Tibial nerve (tissue), 4 donors: ENCODE measurements around the gene MED26. TPM values are rescaled to one million over a fixed set of nuclear protein-coding genes. Genes with fewer than 3 reads are reported as not detected.

ENCODE experiments used
- DNase-seq, 2 donors: peaks; one replicate each; pipeline ENCODE4 v3.0.0-alpha.2; 2019; ENCODE audit warnings: low spot score in 2 of 2
- H3K27ac ChIP-seq, 4 donors: fragments of 200-600 bp; sonication (generic) in 3 of 4; one replicate each; pipeline ENCODE4 v1.5.1; 2017 to 2019; ENCODE audit warnings: mild to moderate bottlenecking in 1 of 4
- H3K27me3 ChIP-seq, 2 donors: fragments of 200-600 bp; sonication (generic) in 1 of 2; one replicate each; pipeline versions ENCODE4 v1.5.1 to v1.6.0; 2017 to 2019
- H3K36me3 ChIP-seq, 3 donors: fragments of 200-600 bp; sonication (generic); one replicate each; pipeline ENCODE4 v1.5.1; 2018 to 2019
- H3K4me1 ChIP-seq, 4 donors: fragments of 200-600 bp; sonication (generic) in 3 of 4; one replicate each; pipeline ENCODE4 v1.5.1; 2017 to 2019
- H3K4me3 ChIP-seq, 4 donors: fragments of 200-600 bp; sonication (generic) in 3 of 4; one replicate each; pipeline ENCODE4 v1.5.1; 2017 to 2019; ENCODE audit warnings: mild to moderate bottlenecking in 1 of 4, moderate library complexity in 1 of 4
- H3K9me3 ChIP-seq, 4 donors: fragments of 200-600 bp; sonication (generic) in 3 of 4; one replicate each; pipeline ENCODE4 v1.5.1; 2017 to 2019
- CTCF ChIP-seq, 5 experiments: fragments of 200-600 bp in 3 of 5; fragments of 450-650 bp in 2 of 5; sonication (generic) in 3 of 5; IDR thresholded peaks; one replicate each; pipeline ENCODE4 v1.5.1; 2016 to 2019; ENCODE audit warnings: antibody characterized with exemption in 5 of 5, mild to moderate bottlenecking in 3 of 5, moderate library complexity in 2 of 5
- EP300 ChIP-seq, 2 donors: sonication (generic); formaldehyde crosslinking; IDR thresholded peaks; one replicate each; pipeline ENCODE4 v1.6.1; 2017; ENCODE audit warnings: antibody characterized with exemption in 2 of 2, mild to moderate bottlenecking in 1 of 2
- POLR2A ChIP-seq, 2 donors: fragments of 450-650 bp; IDR thresholded peaks; one replicate each; pipeline ENCODE4 v1.6.1; 2017; ENCODE audit warnings: antibody characterized with exemption in 2 of 2, mild to moderate bottlenecking in 2 of 2, moderate library complexity in 2 of 2
- WGBS, 2 donors: methylation state at CpG; one replicate each; pipeline ENCODE4 v1.1.5; 2018; 5-methylcytosine and 5-hydroxymethylcytosine counted together
- total RNA-seq, 4 donors: library from RNA; depleted of rRNA; stranded (reverse); fragments of >200 nt; gene quantifications; one replicate each; pipeline ENCODE4 v1.1.0, GENCODE V29; 2016

Gene MED26
- total RNA-seq, 4 donors from 2014 or later, result 6.1 to 14.2 (median 11.7) TPM

- Histone ChIP-seq H3K27ac (peak overlapping the region in 3 of 4 donors; percentile 52 to 84 (median 64)), H3K4me3 (no peak overlapping the region), H3K9me3 (no peaks in the 10 kb centered on the region), H3K27me3 (no peaks in the 10 kb centered on the region), H3K36me3 (no peaks in the 10 kb centered on the region), H3K4me1 (peaks cover 0 to 95% (median 79%) of the 10 kb centered on the region in 4 donors)
- no peak for DNase-seq
- 72 to 81% methylated on average over 11 of the region's 11 CpGs for WGBS, 2 donors
- TF ChIP-seq EP300 (IDR thresholded peaks at IDR 0.05) (no peak), POLR2A (IDR thresholded peaks at IDR 0.05) (no peak), CTCF (IDR thresholded peaks at IDR 0.05) (no peak)
Measured at GRCh38 chr19:16585808-16586476, 42.1 kb downstream of the MED26 start.

GRCh38 chr19:16585094-16585801 lies 42.8 kb downstream of the MED26 start:
- Histone ChIP-seq H3K4me1 (peaks cover 0 to 97% (median 76%) of the 10 kb centered on the region in 4 donors), H3K4me3 (peak overlapping the region in 2 of 4 donors; percentile 16 to 28), H3K36me3 (no peaks in the 10 kb centered on the region), H3K9me3 (no peaks in the 10 kb centered on the region), H3K27ac (peak overlapping the region; percentile 50 to 84 (median 58)), H3K27me3 (no peaks in the 10 kb centered on the region)
- DNase-seq, result no peak
- no peak for TF ChIP-seq POLR2A (IDR thresholded peaks at IDR 0.05)
- no peak for TF ChIP-seq CTCF (IDR thresholded peaks at IDR 0.05)
- no peak for TF ChIP-seq EP300 (IDR thresholded peaks at IDR 0.05)
- WGBS, 2 donors, result 74 to 77% methylated on average over 13 of the region's 13 CpGs

- H3K4me1 ChIP-seq, result peaks cover 0 to 97% (median 68%) of the 10 kb centered on the region in 4 donors
- TF ChIP-seq EP300 (IDR thresholded peaks at IDR 0.05) (peak in 1 of 2 donors; percentile 61), POLR2A (IDR thresholded peaks at IDR 0.05) (peak in 1 of 2 donors; percentile 63), CTCF (IDR thresholded peaks at IDR 0.05) (no peak)
- 5 to 7% methylated on average over 15 of the region's 15 CpGs for WGBS, 2 donors
- H3K9me3 ChIP-seq, result no peaks in the 10 kb centered on the region
- H3K4me3 ChIP-seq, result peak overlapping the region in 2 of 4 donors; percentile 16 to 28
- H3K36me3 ChIP-seq, result no peaks in the 10 kb centered on the region
- peak; percentile 67 to 84 for DNase-seq
- no peaks in the 10 kb centered on the region for H3K27me3 ChIP-seq
- peak overlapping the region; percentile 50 to 84 (median 60) for H3K27ac ChIP-seq
Measured at GRCh38 chr19:16584248-16585093, 43.5 kb downstream of the MED26 start.

GRCh38 chr19:16582486-16583261 lies 45.3 kb downstream of the MED26 start:
- no peaks in the 10 kb centered on the region for H3K27me3 ChIP-seq
- peaks cover 0 to 80% (median 51%) of the 10 kb centered on the region in 4 donors for H3K4me1 ChIP-seq
- no peak for DNase-seq
- H3K27ac ChIP-seq, result peak overlapping the region in 1 of 4 donors; percentile 84
- peaks cover 0 to 16% (median 9%) of the 10 kb centered on the region in 3 donors for H3K36me3 ChIP-seq
- TF ChIP-seq EP300 (IDR thresholded peaks at IDR 0.05) (no peak), POLR2A (IDR thresholded peaks at IDR 0.05) (no peak), CTCF (IDR thresholded peaks at IDR 0.05) (no peak)
- WGBS, 2 donors, result 83 to 91% methylated on average over 7 to 10 of the region's 10 CpGs
- H3K4me3 ChIP-seq, result no peak overlapping the region
- no peaks in the 10 kb centered on the region for H3K9me3 ChIP-seq
